GM21717 (cell line): ENCODE data around the gene BCL11A.
"Not testable (repeated sequence)": the region's sequence is repeated elsewhere in the genome, so short reads cannot be mapped to it uniquely, and the experiment has no call there.

ENCODE experiments used
- ATAC-seq: cut with Tn5 transposase; IDR thresholded peaks from one replicate; pipeline ENCODE4 v1.9.1; 2021; ENCODE audit warnings: mild to moderate bottlenecking, moderate library complexity; ENCODE audit not compliant: unreplicated experiment

Gene BCL11A

DNA sequence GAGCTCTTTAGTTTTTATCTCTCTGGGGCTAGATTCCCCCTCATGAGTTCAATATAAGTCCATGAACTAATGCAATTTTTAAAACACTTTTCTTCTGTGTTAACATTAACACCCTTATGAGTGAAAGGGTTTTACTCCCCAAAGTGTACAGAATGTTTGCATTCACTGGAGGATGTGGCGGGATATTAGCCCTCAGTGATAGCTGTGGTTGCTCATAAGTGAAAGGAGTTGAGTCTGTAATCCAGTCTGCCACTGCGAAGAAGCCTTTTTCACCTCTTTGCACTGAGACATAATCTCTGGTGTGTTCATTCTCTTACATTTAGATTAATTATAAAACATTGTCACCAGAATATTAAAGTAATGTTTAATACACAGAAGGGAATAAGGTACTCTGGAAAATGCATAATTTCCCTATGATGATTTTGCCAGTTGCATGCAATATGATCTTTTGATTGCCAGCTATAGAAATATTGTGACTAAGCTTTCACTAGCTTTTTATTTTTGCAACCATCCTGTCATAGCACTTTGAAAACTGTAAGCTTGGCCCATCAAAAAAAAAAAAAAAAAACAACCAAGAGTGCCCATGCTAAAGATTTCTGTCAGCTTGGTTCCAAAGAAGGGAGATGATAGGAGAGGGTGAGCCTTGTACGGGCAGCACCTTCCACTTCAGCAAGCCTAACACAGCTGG, 113.2 kb downstream of the BCL11A start:
- ATAC-seq: no peak

DNA sequence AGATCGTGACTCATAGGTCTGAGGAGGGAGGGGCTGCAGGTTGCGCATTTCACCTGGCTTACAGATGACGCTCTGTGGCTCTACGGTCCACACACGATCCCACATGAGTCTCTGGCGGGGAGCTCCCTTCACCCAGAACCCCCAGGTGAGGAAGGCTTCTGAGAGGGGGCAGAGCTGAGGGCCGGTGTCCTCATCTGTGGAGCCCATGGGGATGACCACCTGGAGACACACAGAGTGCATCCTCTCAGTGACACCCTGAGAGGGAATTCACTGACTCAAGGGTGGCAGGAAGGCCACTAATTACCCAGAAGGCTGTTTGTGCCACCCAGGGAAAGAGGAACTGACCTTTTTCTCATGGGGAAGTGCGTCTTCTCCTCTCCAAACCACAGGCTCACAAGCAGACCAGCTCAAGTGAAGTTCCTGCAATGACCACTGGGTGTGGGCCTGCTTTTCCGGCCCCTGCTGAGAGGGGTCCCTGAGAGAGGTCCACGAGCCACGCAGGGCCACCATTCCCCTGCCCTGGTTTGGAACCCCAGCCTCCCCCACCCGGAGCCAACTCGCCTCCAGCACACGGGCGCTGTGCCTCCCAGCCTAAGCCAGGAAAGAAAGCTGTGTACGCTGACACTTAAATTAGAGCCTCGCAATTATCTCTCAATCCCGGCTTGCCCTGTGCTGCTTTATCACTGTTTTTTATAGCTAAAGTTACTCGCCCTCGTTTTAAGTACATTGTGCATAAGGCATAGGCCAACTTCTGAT, 114.1 kb downstream of the BCL11A start:
- ATAC-seq: peak; percentile 96

DNA sequence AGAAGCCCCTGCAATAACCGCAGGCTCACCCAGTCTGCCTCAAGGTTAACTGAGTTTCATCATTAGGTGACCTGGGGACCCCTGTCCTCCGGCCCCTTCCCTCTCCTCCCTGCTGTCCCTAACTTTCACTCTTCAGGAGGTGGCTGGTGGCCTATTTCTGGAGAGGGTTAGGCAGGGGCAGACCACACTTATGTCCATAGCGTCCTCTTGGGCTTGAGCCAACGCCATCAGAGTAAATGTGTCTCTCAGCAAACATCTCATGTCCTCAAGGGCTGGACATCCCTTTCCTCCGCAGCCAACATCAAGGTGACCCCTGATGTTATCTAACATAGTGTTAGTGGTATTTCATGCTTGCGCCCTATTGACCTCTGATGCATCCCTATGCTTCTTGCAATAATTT, 114.8 kb downstream of the BCL11A start:
- ATAC-seq: no peak

GRCh38 chr2:60438131-60438530, 115.3 kb downstream of the BCL11A start:
- ATAC-seq: no peak

- ATAC-seq: no peak
Observed at GRCh38 chr2:60437080-60437696, 116.3 kb downstream of the BCL11A start.

GRCh38 chr2:60433018-60433596, 120.3 kb downstream of the BCL11A start:
- peak; percentile 44 for ATAC-seq

- no peak for ATAC-seq
Observed at GRCh38 chr2:60432035-60432601, 121.3 kb downstream of the BCL11A start.

DNA sequence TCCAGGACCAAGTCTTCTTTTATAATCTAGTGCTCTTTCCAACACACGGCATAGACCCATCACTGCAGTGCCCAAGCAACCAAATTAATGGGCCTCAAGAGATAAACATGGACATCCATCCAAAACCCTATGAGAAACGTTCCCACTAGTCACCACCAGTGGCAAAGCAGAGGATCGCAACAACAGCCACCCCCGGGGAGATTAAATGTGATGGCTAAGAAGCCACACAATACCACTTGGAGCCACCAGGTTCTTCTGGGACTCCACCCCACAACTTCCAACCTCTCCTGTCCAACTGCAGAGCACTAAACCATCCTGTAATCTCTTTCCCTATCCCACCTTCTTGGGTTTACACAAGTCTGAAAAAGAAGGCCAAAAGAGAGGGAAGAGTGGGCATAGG, 123.8 kb downstream of the BCL11A start:
- ATAC-seq: no peak

DNA sequence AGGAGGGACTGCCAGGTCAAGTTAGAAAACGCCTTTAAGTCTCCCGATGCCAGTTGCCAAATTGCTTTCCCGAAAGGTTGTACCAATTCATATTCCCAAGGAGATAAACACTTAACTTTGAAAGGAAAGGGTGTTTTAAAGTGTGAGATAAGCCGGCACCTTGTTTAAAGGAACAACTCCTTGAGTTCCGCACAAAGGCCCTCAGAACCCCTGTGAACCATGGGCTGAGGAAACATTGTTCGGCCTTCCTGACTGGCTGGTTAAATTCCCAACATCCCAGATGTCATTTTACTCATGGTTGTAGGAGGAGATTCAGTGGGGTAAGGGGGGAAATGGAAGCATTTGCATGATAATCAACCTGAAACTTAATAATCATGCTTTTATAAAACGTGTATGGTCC, 126.6 kb downstream of the BCL11A start:
- ATAC-seq: no peak

- no peak for ATAC-seq
Observed at GRCh38 chr2:60426341-60426740, 127.1 kb downstream of the BCL11A start.

DNA sequence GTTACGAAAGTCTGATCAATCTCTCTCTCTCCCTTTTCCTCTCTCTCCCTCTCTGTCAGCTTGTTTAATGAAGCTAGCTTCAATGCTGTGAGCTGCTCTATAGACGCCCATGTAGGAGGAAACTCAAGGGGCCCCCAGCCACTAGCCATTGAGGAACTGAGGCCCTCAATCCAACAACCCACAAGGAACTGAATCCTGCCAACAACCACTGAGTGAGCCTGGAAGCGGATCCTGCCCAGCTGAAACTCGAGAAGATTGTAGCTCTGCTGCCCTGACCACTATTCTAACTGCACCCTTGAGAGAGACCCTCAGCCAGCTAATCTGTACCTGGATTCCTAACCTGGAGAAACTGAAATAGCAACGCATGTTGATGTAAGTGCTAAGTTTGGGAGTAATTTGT, 129.2 kb downstream of the BCL11A start:
- ATAC-seq: no peak

DNA sequence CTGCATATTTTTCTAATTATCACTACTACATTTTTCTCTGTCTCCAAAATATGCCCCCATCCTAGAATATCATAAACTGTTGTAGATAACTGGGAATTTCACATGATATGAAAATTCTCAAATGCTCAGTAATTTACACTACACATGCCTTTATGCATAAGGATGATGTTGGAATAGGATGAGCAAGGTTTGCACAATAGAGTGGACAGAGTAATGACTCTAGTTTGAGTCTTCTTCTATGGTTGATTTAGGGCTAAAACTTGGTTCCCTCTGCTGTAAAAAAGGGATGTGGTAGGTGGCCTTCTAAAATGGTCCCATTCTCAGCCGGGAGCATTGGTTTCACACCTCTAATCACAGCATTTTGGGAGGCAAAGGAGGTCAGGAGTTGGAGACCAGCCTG, 129.9 kb downstream of the BCL11A start:
- ATAC-seq: no peak

DNA sequence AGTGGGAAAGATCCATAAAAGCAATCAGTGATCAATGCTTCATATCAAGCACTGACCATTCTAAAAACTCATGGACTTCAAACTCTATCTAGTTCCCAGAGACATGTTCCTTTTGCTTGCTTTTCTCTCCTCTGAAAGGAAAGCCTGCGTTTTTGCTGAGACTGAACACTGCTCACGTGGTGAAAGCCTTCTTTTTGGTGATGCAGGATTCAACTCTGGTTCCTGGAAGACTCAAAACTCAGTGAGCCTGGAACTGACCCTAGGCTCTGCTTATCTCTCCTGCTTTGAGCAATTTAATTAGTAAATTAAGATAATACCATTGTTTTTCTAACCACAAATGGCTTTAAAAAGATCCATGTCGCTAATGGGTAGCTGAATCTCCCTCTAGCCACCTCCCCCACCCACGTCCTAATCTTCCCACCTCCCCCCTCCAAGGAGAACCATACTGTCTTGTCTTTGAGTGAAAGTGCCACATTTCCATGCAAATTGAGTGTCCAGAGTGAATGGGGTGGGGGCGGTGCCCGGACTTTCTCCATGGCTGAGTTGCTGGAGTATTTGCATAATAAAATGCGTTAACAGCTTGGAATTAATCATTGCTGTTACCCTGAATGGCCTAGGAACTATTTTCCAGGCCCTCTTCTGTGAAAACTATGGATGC, 130.5 kb downstream of the BCL11A start:
- ATAC-seq: no peak

- not testable (repeated sequence) for ATAC-seq
Observed at GRCh38 chr2:60417210-60417609, 136.2 kb downstream of the BCL11A start.

DNA sequence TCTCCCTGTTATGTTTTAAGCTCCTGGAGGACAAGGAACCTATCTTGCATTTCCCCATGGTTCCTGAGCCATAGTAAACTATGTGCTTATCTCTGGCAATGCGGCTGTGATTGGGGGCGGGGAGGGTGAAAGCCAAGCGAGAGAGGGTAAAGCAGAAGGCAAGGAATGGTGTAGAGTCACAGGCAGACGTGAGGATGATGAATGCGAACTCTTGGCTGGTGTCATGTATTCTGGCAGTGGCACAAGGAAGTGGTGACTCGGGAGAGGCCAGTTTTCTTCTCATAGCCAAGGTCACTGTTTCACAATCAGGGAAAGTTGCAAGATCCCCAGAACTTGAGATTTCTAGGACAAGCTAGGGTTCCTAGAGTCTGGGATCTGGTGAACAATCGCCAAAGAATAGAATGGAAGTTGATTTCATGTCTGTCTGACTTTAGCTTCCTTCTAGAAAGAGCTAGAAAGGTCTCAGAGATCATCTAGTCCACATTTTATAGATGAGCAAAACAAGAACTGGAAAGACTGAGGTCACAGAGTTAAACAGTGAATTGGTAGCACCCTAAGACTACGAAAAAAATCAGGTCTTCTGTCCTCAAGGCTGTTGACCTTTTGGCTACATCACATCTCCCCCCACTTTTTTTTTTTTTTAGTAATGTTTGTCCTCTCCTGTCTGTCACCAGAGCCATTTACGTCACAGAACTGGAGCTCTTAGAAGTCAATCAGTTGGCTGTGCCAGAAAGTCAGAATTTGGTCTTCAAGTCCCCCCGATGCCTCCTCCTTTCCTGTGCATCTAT, 137.0 kb downstream of the BCL11A start:
- ATAC-seq: no peak

DNA sequence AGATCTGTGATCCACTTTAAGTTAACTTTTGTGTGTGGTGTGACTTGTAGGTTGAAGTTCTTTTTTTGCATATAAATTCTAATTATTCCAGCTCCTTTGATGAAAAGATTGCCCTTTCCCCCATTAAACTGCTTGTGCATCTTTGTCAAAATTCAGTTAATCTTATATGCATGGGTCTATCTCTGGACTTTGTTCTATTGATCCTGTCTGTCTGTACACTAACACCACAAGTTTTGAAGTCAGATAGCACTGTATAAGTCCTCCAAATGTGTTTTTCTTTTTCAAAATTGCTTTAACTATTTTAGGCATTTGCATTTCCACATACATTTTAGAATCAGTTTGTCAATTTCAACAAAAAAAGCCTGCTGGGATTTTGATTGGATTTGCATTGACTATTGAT, 137.6 kb downstream of the BCL11A start:
- no peak for ATAC-seq

- no peak for ATAC-seq
Observed at GRCh38 chr2:60414495-60415138, 138.8 kb downstream of the BCL11A start.

DNA sequence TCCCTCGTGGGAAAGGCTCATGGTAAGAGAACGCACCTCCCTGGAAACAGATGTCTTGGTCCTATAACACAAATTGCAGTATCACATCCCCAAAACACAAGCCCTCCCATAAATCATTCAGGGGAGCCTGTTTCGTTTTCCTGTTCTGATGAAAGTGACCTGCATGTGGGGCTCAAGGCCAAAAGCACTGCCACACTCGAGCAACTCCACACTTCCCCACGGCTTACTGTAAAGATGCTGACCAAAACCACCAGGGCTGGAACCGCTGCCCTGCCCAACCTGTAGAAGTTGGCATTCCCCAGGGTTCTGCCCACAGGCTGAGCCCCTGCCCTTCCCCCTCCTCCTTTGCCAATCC, 139.7 kb downstream of the BCL11A start:
- ATAC-seq: peak; percentile 79

- ATAC-seq: peak; percentile 30
Observed at GRCh38 chr2:60413069-60413813, 140.2 kb downstream of the BCL11A start.
